Mesodermal cell (in vitro differentiated cells): ENCODE results near the gene SH2D4B.
"Not testable (repeated sequence)": the region's sequence is repeated elsewhere in the genome, so short reads cannot be mapped to it uniquely, and the experiment has no call there.

Source experiments
- H3K27ac ChIP-seq: 2 replicates; pipeline ENCODE4 v1.7.0; 2013; ENCODE audit warnings: mild to moderate bottlenecking, low read depth, low read length, moderate library complexity; ENCODE audit not compliant: severe bottlenecking
- H3K36me3 ChIP-seq: 2 replicates; pipeline ENCODE4 v1.7.1; 2013; ENCODE audit warnings: mild to moderate bottlenecking, low read length, moderate library complexity; ENCODE audit not compliant: control insufficient read depth, insufficient read depth
- H3K4me1 ChIP-seq: one replicate; pipeline ENCODE4 v1.7.1; 2013; ENCODE audit warnings: mild to moderate bottlenecking, low read length; ENCODE audit not compliant: insufficient read depth, control insufficient read depth, poor library complexity, severe bottlenecking
- H3K4me3 ChIP-seq: 2 replicates; pipeline ENCODE4 v1.7.0; 2013; ENCODE audit warnings: low read length, control low read depth, mild to moderate bottlenecking; ENCODE audit not compliant: insufficient read depth, poor library complexity, severe bottlenecking; ENCODE audit errors: extremely low read depth
- H3K9me3 ChIP-seq: 2 replicates; pipeline ENCODE4 v1.7.1; 2013; ENCODE audit warnings: mild to moderate bottlenecking, low read length, moderate library complexity; ENCODE audit not compliant: control insufficient read depth
- WGBS, 2 experiments: methylation state at CpG; one replicate each; pipeline ENCODE4 v1.1.5; 2013; ENCODE audit warnings: missing lambda C conversion rate in 2 of 2; ENCODE audit not compliant: insufficient coverage in 2 of 2; 5-methylcytosine and 5-hydroxymethylcytosine counted together

The SH2D4B gene

GRCh38 chr10:80537086-80537735 is 491 bp upstream of the SH2D4B start:
- Histone ChIP-seq H3K4me1 (peaks cover 19% of the 10 kb centered on the region), H3K36me3 (no peaks in the 10 kb centered on the region), H3K27ac (peak overlapping the region; percentile 87), H3K9me3 (no peaks in the 10 kb centered on the region), H3K4me3 (no peak overlapping the region)
- WGBS, 2 experiments, result 83 to 91% methylated on average over 4 of the region's 8 CpGs

- WGBS, 2 experiments, result 88 to 94% methylated on average over 12 to 15 of the region's 16 CpGs
- H3K4me1 ChIP-seq, result peaks cover 19% of the 10 kb centered on the region
- no peaks in the 10 kb centered on the region for H3K9me3 ChIP-seq
- no peak overlapping the region for H3K27ac ChIP-seq
- H3K4me3 ChIP-seq, result no peak overlapping the region
- H3K36me3 ChIP-seq, result no peaks in the 10 kb centered on the region
These were observed 931 bp downstream of the SH2D4B start for GRCh38 chr10:80538481-80539185.

GRCh38 chr10:80539421-80540031 is 1.8 kb downstream of the SH2D4B start:
- H3K4me1 ChIP-seq, result peaks cover 19% of the 10 kb centered on the region
- no peak overlapping the region for H3K27ac ChIP-seq
- WGBS, 2 experiments, result 89 to 93% methylated on average over 6 to 7 of the region's 7 CpGs
- no peaks in the 10 kb centered on the region for H3K36me3 ChIP-seq
- H3K4me3 ChIP-seq, result no peak overlapping the region
- H3K9me3 ChIP-seq, result no peaks in the 10 kb centered on the region

- 94% methylated on average over 10 to 11 of the region's 11 CpGs for WGBS, 2 experiments
- no peak overlapping the region for H3K4me3 ChIP-seq
- H3K4me1 ChIP-seq, result peaks cover 19% of the 10 kb centered on the region
- no peaks in the 10 kb centered on the region for H3K36me3 ChIP-seq
- H3K9me3 ChIP-seq, result no peaks in the 10 kb centered on the region
- H3K27ac ChIP-seq, result no peak overlapping the region
These were observed 2.4 kb downstream of the SH2D4B start for GRCh38 chr10:80540136-80540535.

GRCh38 chr10:80540618-80540980 is 2.9 kb downstream of the SH2D4B start:
- Histone ChIP-seq H3K9me3 (no peaks in the 10 kb centered on the region), H3K36me3 (no peaks in the 10 kb centered on the region), H3K4me3 (no peak overlapping the region), H3K4me1 (peaks cover 19% of the 10 kb centered on the region), H3K27ac (no peak overlapping the region)
- WGBS, 2 experiments, result 94 to 97% methylated on average over 9 of the region's 9 CpGs

- Histone ChIP-seq H3K36me3 (no peaks in the 10 kb centered on the region), H3K4me3 (no peak overlapping the region), H3K27ac (no peak overlapping the region), H3K9me3 (no peaks in the 10 kb centered on the region), H3K4me1 (peaks cover 19% of the 10 kb centered on the region)
- WGBS, 2 experiments, result 87 to 93% methylated on average over 9 of the region's 11 CpGs
These were observed 3.5 kb downstream of the SH2D4B start for GRCh38 chr10:80540981-80541750.

- Histone ChIP-seq H3K4me3 (no peak overlapping the region), H3K4me1 (peaks cover 14% of the 10 kb centered on the region), H3K9me3 (no peaks in the 10 kb centered on the region), H3K27ac (no peak overlapping the region), H3K36me3 (no peaks in the 10 kb centered on the region)
- WGBS, 2 experiments, result 100% methylated on average over 2 of the region's 4 CpGs
These were observed 4.4 kb downstream of the SH2D4B start for GRCh38 chr10:80542053-80542452.

- H3K27ac ChIP-seq, result no peak overlapping the region
- H3K36me3 ChIP-seq, result no peaks in the 10 kb centered on the region
- H3K9me3 ChIP-seq, result no peaks in the 10 kb centered on the region
- peaks cover 9% of the 10 kb centered on the region for H3K4me1 ChIP-seq
- 92 to 98% methylated on average over 9 to 15 of the region's 19 CpGs for WGBS, 2 experiments
- H3K4me3 ChIP-seq, result no peak overlapping the region
These were observed 5.1 kb downstream of the SH2D4B start for GRCh38 chr10:80542652-80543318.

GRCh38 chr10:80543319-80543672 is 5.6 kb downstream of the SH2D4B start:
- H3K9me3 ChIP-seq, H3K4me1 ChIP-seq, H3K36me3 ChIP-seq, H3K27ac ChIP-seq, H3K4me3 ChIP-seq: not testable (repeated sequence)
- WGBS, 2 experiments, result 96 to 98% methylated on average over 10 to 20 of the region's 25 CpGs

GRCh38 chr10:80544316-80544953 is 6.7 kb downstream of the SH2D4B start:
- no peak overlapping the region for H3K27ac ChIP-seq
- H3K4me3 ChIP-seq, result no peak overlapping the region
- 81 to 84% methylated on average over 11 to 12 of the region's 12 CpGs for WGBS, 2 experiments
- peaks cover 9% of the 10 kb centered on the region for H3K4me1 ChIP-seq
- no peaks in the 10 kb centered on the region for H3K36me3 ChIP-seq
- no peaks in the 10 kb centered on the region for H3K9me3 ChIP-seq
